Urinary bladder (tissue), 4 donors: ENCODE measurements around the gene SYT7. TPM values are rescaled to one million over a fixed set of nuclear protein-coding genes. Genes with fewer than 3 reads are reported as not detected.
"Not testable (repeated sequence)": the region's sequence is repeated elsewhere in the genome, so short reads cannot be mapped to it uniquely, and the experiment has no call there.

Experiments used
- DNase-seq: peaks from one replicate; pipeline ENCODE4 v3.0.0-alpha.2; 2015; ENCODE audit errors: extremely low spot score
- H3K27ac ChIP-seq: one replicate; pipeline ENCODE4 v1.5.1; 2013; ENCODE audit warnings: low read depth, mild to moderate bottlenecking, moderate library complexity
- H3K36me3 ChIP-seq: one replicate; pipeline ENCODE4 v1.6.1; 2013; ENCODE audit warnings: mild to moderate bottlenecking, moderate library complexity; ENCODE audit not compliant: insufficient read depth
- H3K4me1 ChIP-seq: one replicate; pipeline ENCODE4 v1.6.1; 2013; ENCODE audit warnings: mild to moderate bottlenecking, moderate library complexity; ENCODE audit not compliant: insufficient read depth
- H3K4me3 ChIP-seq: one replicate; pipeline ENCODE4 v1.5.1; 2013; ENCODE audit warnings: low read depth, low read length
- WGBS: extraction: QIAGEN DNeasy Blood & Tissue Kit; methylation state at CpG from one replicate; pipeline ENCODE4 v1.1.7; 2013; 5-methylcytosine and 5-hydroxymethylcytosine counted together
- polyA plus RNA-seq: library from polyadenylated mRNA; stranded (reverse); fragments of 200-250 nt; gene quantifications from one replicate; pipeline ENCODE4 v1.2.3, GENCODE V29; 2013
- total RNA-seq: library from RNA; depleted of rRNA; stranded (reverse); fragments of >200 nt; gene quantifications from one replicate; pipeline ENCODE4 v1.2.3, GENCODE V29; 2014
- donor health status: healthy with polysubstance abuse.
- donor health status: healthy.

The SYT7 gene
- total and polyA plus RNA-seq, 2 donors = 1.1 to 2.6 TPM

GRCh38 chr11:61486011-61486620 lies 94.8 kb downstream of the SYT7 start:
- DNase-seq = no peak
- no peaks in the 10 kb centered on the region for H3K4me1 ChIP-seq
- no peaks in the 10 kb centered on the region for H3K36me3 ChIP-seq
- H3K4me3 ChIP-seq = no peak overlapping the region
- 93% methylated on average over 6 of the region's 6 CpGs for WGBS
- H3K27ac ChIP-seq = no peak overlapping the region

- Histone ChIP-seq H3K4me1 (no peaks in the 10 kb centered on the region), H3K36me3 (no peaks in the 10 kb centered on the region), H3K27ac (no peak overlapping the region), H3K4me3 (no peak overlapping the region)
- DNase-seq = no peak
- 94% methylated on average over 11 of the region's 11 CpGs for WGBS
Measured at GRCh38 chr11:61485080-61485479, 95.8 kb downstream of the SYT7 start.

GRCh38 chr11:61484541-61484940 lies 96.3 kb downstream of the SYT7 start:
- Histone ChIP-seq H3K4me3 (no peak overlapping the region), H3K4me1 (no peaks in the 10 kb centered on the region), H3K27ac (no peak overlapping the region), H3K36me3 (no peaks in the 10 kb centered on the region)
- no peak for DNase-seq
- WGBS = 85% methylated on average over 11 of the region's 11 CpGs

- H3K4me1 ChIP-seq = no peaks in the 10 kb centered on the region
- H3K36me3 ChIP-seq = no peaks in the 10 kb centered on the region
- no peak for DNase-seq
- 40% methylated on average over 7 of the region's 7 CpGs for WGBS
- no peak overlapping the region for H3K4me3 ChIP-seq
- no peak overlapping the region for H3K27ac ChIP-seq
Measured at GRCh38 chr11:61482513-61482912, 98.4 kb downstream of the SYT7 start.

DNA sequence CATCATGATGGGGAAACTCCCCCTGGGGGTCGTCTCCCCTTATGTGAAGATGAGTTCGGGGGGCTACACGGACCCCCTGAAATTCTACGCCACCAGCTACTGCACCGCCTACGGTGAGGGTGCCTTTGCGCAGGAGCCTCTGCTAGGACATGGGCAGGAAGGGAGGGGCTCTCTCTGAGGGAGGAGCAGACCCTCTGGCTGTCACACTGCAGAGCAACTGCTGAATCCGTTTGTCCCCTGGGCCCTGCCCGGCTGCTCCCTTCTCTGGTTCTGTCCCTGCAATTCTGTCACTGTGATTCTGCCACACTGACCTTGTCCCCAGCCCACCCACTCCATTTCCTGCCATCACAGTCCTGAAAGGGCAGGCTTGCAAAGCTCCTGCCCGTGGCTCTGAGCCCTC lies 99.1 kb downstream of the SYT7 start:
- Histone ChIP-seq H3K27ac (no peak overlapping the region), H3K36me3 (no peaks in the 10 kb centered on the region), H3K4me1 (no peaks in the 10 kb centered on the region), H3K4me3 (no peak overlapping the region)
- 66% methylated on average over 10 of the region's 10 CpGs for WGBS
- DNase-seq = no peak

- no peak overlapping the region for H3K4me3 ChIP-seq
- no peaks in the 10 kb centered on the region for H3K4me1 ChIP-seq
- no peak overlapping the region for H3K27ac ChIP-seq
- no peaks in the 10 kb centered on the region for H3K36me3 ChIP-seq
- WGBS = 21% methylated on average over 7 of the region's 7 CpGs
- DNase-seq = no peak
Measured at GRCh38 chr11:61480994-61481335, 99.9 kb downstream of the SYT7 start.

DNA sequence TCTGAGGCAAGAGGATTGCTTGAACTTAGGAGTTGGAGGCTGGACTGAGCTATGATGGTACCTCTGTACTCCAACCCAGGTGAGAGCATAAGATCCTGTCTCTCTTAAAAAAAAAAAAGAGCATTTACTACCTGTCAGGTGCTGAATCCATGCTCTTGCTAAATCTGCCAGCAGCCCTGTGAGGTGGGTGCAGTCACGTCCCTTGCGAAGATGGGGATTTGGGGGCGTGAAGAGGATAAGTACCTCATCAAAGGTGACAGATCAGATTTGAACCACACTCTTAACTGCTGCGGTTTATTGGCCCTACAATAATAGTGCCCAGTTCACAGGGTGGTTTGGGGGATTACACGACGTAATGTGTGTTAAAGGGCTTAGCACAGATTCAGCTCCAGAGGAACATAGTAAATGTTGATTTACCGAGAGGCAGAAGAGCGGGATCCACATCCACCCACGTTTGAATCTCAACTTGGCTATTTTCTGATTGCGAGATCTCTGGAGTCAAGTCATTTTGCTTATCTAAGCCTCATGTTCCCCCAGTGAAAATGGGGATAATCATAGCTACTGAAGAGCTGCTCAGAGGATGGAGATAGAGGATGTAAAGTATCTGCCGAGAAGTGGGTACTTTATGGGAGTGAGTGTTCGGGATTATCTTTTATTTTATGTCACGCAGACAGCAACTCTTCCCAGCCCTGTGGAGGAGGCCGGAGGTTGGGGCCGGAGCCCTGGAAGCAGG lies 100.4 kb downstream of the SYT7 start:
- Histone ChIP-seq H3K4me1 (no peaks in the 10 kb centered on the region), H3K27ac (no peak overlapping the region), H3K4me3 (no peak overlapping the region), H3K36me3 (no peaks in the 10 kb centered on the region)
- DNase-seq = no peak
- WGBS = 66% methylated on average over 15 of the region's 15 CpGs

GRCh38 chr11:61479360-61480058 lies 101.4 kb downstream of the SYT7 start:
- H3K36me3 ChIP-seq, H3K27ac ChIP-seq, DNase-seq, H3K4me1 ChIP-seq, H3K4me3 ChIP-seq: not testable (repeated sequence)
- 82% methylated on average over 11 of the region's 11 CpGs for WGBS

GRCh38 chr11:61477727-61478148 lies 103.1 kb downstream of the SYT7 start:
- Histone ChIP-seq H3K4me1 (no peaks in the 10 kb centered on the region), H3K4me3 (no peak overlapping the region), H3K27ac (no peak overlapping the region), H3K36me3 (no peaks in the 10 kb centered on the region)
- 3% methylated on average over 18 of the region's 18 CpGs for WGBS
- DNase-seq = no peak

DNA sequence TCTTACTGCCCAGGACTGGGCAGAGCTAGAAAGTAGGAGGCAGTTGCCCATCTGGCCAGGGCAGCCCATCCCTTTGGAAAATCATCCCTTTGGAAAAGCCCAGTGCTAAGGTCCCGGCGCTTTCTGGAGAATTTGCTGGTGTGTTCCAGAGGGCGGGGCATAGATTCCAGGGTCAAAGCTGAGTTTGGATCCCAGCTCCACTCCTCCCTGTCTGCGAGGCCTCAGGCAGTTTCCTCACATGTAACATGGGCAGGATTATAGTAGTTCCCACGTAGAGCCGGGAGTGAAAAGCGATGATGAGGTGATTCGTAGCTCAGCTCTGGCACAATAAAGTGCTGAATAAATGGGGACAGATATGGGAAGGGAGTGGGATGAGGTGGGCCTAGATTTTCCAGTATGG lies 103.8 kb downstream of the SYT7 start:
- no peaks in the 10 kb centered on the region for H3K36me3 ChIP-seq
- H3K4me3 ChIP-seq = no peak overlapping the region
- H3K4me1 ChIP-seq = no peaks in the 10 kb centered on the region
- no peak overlapping the region for H3K27ac ChIP-seq
- DNase-seq = no peak
- WGBS = 46% methylated on average over 8 of the region's 8 CpGs

- no peak for DNase-seq
- no peak overlapping the region for H3K27ac ChIP-seq
- no peaks in the 10 kb centered on the region for H3K4me1 ChIP-seq
- whole genome bisulfite sequencing = 92% methylated on average over 3 of the region's 3 CpGs
- no peak overlapping the region for H3K4me3 ChIP-seq
- H3K36me3 ChIP-seq = no peaks in the 10 kb centered on the region
Measured at GRCh38 chr11:61476371-61476770, 104.5 kb downstream of the SYT7 start.

- no peak for DNase-seq
- no peaks in the 10 kb centered on the region for H3K4me1 ChIP-seq
- H3K4me3 ChIP-seq = no peak overlapping the region
- 97% methylated on average over 1 of the region's 1 CpG for WGBS
- H3K27ac ChIP-seq = no peak overlapping the region
- no peaks in the 10 kb centered on the region for H3K36me3 ChIP-seq
Measured at GRCh38 chr11:61475433-61475832, 105.4 kb downstream of the SYT7 start.

DNA sequence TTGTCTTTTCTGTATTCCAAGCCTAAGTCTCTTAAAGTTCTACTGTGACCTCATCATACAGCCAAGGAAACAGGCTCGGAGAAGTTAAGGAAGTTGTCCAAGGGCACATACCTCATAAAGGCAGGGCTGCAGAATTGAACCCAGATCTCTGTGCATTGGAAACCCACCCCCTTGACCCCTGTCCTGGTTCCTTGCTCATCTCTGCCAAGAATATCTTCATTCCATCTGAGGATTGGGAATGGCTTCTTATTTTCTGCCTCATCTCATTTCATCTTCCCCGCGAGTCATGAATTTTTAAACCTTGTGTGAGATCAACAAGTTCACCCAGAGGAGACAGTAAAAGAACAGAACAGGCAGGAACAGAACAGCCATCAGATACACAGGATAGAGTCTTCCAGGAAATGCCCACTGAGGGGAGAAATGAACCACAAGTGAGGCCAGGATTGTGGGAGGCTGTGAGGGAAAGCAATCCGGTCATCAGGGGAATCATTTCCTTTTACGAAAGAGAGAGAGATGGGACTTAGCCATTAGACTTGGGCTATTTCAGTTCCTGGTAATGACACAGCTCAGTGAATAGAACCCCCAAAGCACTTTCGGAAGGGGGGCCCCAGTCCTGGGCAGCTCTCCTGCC lies 106.7 kb downstream of the SYT7 start:
- Histone ChIP-seq H3K27ac (no peak overlapping the region), H3K4me1 (no peaks in the 10 kb centered on the region), H3K36me3 (no peaks in the 10 kb centered on the region), H3K4me3 (no peak overlapping the region)
- WGBS = 83% methylated on average over 6 of the region's 6 CpGs
- DNase-seq = no peak
